Nephron (organoid): Measurements from ENCODE around the gene C1orf105.

ENCODE experiments used
- H3K27ac Mint-ChIP-seq, 3 experiments: 2 replicates each; pipeline ENCODE4 v1.8.0; 2020; ENCODE audit warnings: mixed read lengths in 3 of 3, mild to moderate bottlenecking in 2 of 3, moderate library complexity in 1 of 3
- H3K27me3 Mint-ChIP-seq: 2 replicates; pipeline ENCODE4 v1.8.0; 2021; ENCODE audit warnings: low read depth, mild to moderate bottlenecking, moderate library complexity, mixed read lengths
- H3K36me3 Mint-ChIP-seq: 2 replicates; pipeline ENCODE4 v1.8.0; 2020; ENCODE audit warnings: low read depth, mixed read lengths
- H3K4me1 Mint-ChIP-seq: 2 replicates; pipeline ENCODE4 v1.8.0; 2020; ENCODE audit warnings: mixed read lengths
- H3K4me3 Mint-ChIP-seq, 3 experiments: 2 replicates each; pipeline ENCODE4 v1.8.0; 2020; ENCODE audit warnings: mild to moderate bottlenecking in 3 of 3, mixed read lengths in 3 of 3, moderate library complexity in 2 of 3
- H3K9me3 Mint-ChIP-seq: 2 replicates; pipeline ENCODE4 v1.8.0; 2020; ENCODE audit warnings: mixed read lengths
- TF ChIP-seq, protein P1 (sequence below), 3 experiments: fragments of 200-600 bp; sonication (generic); IDR thresholded peaks; one replicate each; pipeline ENCODE4 v1.5.0; 2021; ENCODE audit warnings: antibody characterized with exemption in 3 of 3; ENCODE audit not compliant: unreplicated experiment in 3 of 3

Gene C1orf105

DNA sequence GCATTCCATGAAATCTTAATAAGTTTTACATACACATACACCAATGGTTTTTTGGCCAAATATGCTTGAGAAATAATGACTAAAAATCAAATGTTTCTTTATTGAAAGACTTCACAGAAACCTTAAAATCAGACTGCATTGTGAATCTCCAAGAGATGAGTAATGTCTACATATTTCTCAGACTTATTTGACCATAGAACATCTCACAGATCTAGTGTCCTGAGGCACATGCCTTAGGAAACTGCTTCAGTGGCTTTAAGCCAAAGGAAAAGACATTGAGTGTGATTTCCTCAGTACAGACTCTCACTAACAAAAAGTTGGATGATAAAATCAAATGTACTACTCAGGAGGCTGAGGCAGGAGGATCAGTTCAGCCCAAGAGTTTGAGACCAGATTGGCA lies 6.2 kb upstream of the C1orf105 start:
- TF ChIP-seq, protein P1, sequence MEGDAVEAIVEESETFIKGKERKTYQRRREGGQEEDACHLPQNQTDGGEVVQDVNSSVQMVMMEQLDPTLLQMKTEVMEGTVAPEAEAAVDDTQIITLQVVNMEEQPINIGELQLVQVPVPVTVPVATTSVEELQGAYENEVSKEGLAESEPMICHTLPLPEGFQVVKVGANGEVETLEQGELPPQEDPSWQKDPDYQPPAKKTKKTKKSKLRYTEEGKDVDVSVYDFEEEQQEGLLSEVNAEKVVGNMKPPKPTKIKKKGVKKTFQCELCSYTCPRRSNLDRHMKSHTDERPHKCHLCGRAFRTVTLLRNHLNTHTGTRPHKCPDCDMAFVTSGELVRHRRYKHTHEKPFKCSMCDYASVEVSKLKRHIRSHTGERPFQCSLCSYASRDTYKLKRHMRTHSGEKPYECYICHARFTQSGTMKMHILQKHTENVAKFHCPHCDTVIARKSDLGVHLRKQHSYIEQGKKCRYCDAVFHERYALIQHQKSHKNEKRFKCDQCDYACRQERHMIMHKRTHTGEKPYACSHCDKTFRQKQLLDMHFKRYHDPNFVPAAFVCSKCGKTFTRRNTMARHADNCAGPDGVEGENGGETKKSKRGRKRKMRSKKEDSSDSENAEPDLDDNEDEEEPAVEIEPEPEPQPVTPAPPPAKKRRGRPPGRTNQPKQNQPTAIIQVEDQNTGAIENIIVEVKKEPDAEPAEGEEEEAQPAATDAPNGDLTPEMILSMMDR (IDR thresholded peaks at IDR 0.05; ENCODE audit: unreplicated experiment in 3 of 3), result no peak
- Mint-ChIP-seq H3K36me3 (peaks cover 14% of the 10 kb centered on the region), H3K27ac (no peak overlapping the region), H3K27me3 (no peaks in the 10 kb centered on the region), H3K4me3 (no peak overlapping the region), H3K9me3 (no peaks in the 10 kb centered on the region), H3K4me1 (peaks cover 43% of the 10 kb centered on the region)

- Mint-ChIP-seq H3K36me3 (peaks cover 14% of the 10 kb centered on the region), H3K4me1 (peaks cover 42% of the 10 kb centered on the region), H3K4me3 (no peak overlapping the region), H3K9me3 (no peaks in the 10 kb centered on the region), H3K27ac (peak overlapping the region; percentile 66 to 88 (median 70)), H3K27me3 (no peaks in the 10 kb centered on the region)
- TF ChIP-seq, protein P1 (IDR thresholded peaks at IDR 0.05; ENCODE audit: unreplicated experiment in 3 of 3), result no peak
Observed at GRCh38 chr1:172416496-172417035, 3.9 kb upstream of the C1orf105 start.

GRCh38 chr1:172417557-172417956 lies 2.9 kb upstream of the C1orf105 start:
- H3K4me1 Mint-ChIP-seq, result peaks cover 35% of the 10 kb centered on the region

DNA sequence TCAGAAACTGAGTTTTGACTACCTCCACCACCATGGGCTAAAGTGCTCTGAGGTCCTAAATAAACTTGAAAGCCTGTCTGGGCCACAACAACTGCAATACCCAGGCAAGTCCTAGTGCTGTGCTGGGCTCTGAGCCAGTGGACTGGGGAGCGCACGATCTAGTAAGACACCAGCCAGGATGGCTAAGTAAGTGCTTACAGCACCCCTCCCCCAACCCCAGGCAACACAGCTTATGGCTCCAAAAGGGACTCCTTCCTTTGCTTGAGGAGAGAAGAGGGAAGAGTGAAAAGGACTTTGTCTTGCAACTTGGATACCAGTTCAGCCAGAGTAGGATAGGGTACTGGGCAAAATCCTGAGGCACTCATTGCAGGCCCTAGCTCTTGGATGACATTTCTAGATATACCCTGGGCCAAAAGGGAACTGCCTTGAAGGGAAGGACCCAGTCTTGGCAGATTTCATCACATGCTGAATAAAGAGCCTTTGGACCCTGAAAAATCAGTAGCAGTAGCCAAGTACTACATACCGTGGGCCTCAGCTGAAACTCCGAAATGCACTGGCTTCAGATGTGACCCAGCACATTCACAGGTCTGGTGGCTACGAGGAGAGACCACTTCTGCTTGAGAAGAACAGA lies 1.6 kb downstream of the C1orf105 start:
- Mint-ChIP-seq H3K4me3 (no peak overlapping the region), H3K9me3 (no peaks in the 10 kb centered on the region), H3K36me3 (no peaks in the 10 kb centered on the region), H3K4me1 (peaks cover 21% of the 10 kb centered on the region), H3K27ac (no peak overlapping the region), H3K27me3 (no peaks in the 10 kb centered on the region)
- TF ChIP-seq, protein P1 (IDR thresholded peaks at IDR 0.05; ENCODE audit: unreplicated experiment in 3 of 3), result no peak

More at GRCh38 chr1:172417557-172417956, 2.9 kb upstream of the C1orf105 start:
- H3K36me3 Mint-ChIP-seq, result peaks cover 8% of the 10 kb centered on the region
- no peak overlapping the region for H3K4me3 Mint-ChIP-seq
- TF ChIP-seq, protein P1 (IDR thresholded peaks at IDR 0.05; ENCODE audit: unreplicated experiment in 3 of 3), result no peak
- no peaks in the 10 kb centered on the region for H3K9me3 Mint-ChIP-seq
- no peaks in the 10 kb centered on the region for H3K27me3 Mint-ChIP-seq
- peak overlapping the region; percentile 7 to 70 (median 66) for H3K27ac Mint-ChIP-seq

GRCh38 chr1:172423336-172423735 lies 2.9 kb downstream of the C1orf105 start:
- Mint-ChIP-seq H3K4me3 (no peak overlapping the region), H3K36me3 (no peaks in the 10 kb centered on the region), H3K9me3 (no peaks in the 10 kb centered on the region), H3K4me1 (peaks cover 8% of the 10 kb centered on the region), H3K27me3 (no peaks in the 10 kb centered on the region), H3K27ac (peak overlapping the region in 1 of 3 experiments; percentile 16)
- TF ChIP-seq, protein P1 (IDR thresholded peaks at IDR 0.05; ENCODE audit: unreplicated experiment in 3 of 3), result no peak

GRCh38 chr1:172425339-172425738 lies 4.9 kb downstream of the C1orf105 start:
- Mint-ChIP-seq H3K4me3 (no peak overlapping the region), H3K4me1 (peaks cover 18% of the 10 kb centered on the region), H3K27ac (no peak overlapping the region), H3K27me3 (no peaks in the 10 kb centered on the region), H3K36me3 (no peaks in the 10 kb centered on the region), H3K9me3 (no peaks in the 10 kb centered on the region)
- TF ChIP-seq, protein P1 (IDR thresholded peaks at IDR 0.05; ENCODE audit: unreplicated experiment in 3 of 3), result no peak
